Lung microvascular endothelial cell (primary cell): ENCODE measurements around the gene PTPRF. TPM values are rescaled to one million over a fixed set of nuclear protein-coding genes. Genes with fewer than 3 reads are reported as not detected.
A peak's percentile ranks its signal among the peaks of the same experiment; 100 is the strongest.

Source experiments
- DNase-seq, 2 donors: peaks; one replicate each; pipeline versions ENCODE4 v3.0.0 to v3.0.0-alpha.2; 2010; ENCODE audit warnings: low read depth in 2 of 2
- total RNA-seq: library from RNA; depleted of rRNA; stranded (reverse); fragments of >200 nt; gene quantifications from 2 replicates; pipeline ENCODE4 v1.2.1, GENCODE V29; 2014

PTPRF gene
- total RNA-seq, 1 donor from 2014 or later = 68.8 TPM

- no peak for DNase-seq
These were observed 128.8 kb downstream of the PTPRF start for GRCh38 chr1:43659212-43660166.

- DNase-seq = no peak
These were observed 129.7 kb downstream of the PTPRF start for GRCh38 chr1:43660355-43660754.

GRCh38 chr1:43664369-43664768 lies 133.7 kb downstream of the PTPRF start:
- no peak for DNase-seq

DNA sequence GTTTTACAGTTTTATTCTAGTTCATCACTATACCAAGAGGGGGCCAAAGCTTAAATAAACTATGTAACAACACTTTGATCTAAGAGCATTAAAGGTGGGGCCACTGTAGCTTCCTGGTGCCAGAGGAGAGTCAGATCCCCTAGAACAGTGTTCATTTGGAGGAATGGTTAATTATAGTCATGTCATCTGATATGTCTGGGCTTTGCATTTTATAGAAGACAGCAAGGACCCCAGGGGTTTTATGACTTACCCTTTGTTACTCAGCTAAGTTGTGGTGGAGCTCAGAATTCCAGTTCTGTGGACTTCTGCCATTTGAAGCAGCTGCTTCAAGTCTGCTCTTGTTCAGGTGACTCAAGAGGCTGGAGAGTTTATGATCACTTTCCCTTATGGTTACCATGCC lies 135.9 kb downstream of the PTPRF start:
- DNase-seq = no peak

- DNase-seq = peak in 1 of 2 donors; percentile 29
These were observed 138.3 kb downstream of the PTPRF start for GRCh38 chr1:43668956-43669355.

- no peak for DNase-seq
These were observed 139.2 kb downstream of the PTPRF start for GRCh38 chr1:43669878-43670277.

GRCh38 chr1:43671193-43671592 lies 140.5 kb downstream of the PTPRF start:
- no peak for DNase-seq

DNA sequence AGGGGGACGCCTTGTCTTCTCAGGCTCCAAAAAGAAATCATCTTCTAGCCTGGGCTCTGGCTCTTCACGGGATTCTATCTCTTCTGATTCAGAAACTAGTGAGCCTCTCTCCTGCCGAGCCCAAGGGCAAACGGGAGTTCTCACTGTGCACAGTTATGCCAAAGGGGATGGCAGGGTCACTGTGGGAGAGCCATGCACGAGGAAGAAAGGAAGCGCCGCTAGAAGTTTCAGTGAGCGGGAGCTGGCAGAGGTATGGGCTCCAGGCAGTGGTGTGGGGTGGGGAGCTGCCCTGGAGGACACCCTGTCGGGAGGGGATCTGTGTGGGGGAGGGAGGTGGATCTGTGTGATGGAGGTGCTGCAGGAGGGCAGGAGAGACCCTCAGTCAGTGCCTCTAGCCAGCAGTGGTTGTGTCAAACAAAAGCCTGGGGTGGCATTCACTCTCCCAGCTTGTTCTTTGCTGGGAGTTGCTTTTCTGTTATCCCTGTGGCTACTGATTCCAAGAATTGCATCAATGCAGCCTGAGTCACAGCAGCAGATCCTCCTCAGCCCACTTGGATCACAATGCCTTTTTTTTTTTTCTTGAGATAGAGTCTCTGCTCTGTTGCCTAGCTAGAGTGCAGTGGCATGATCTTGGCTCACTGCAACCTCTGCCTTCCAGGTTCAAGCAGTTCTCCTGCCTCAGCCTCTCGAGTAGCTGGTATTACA lies 141.1 kb downstream of the PTPRF start:
- DNase-seq = peak in 1 of 2 donors; percentile 26

GRCh38 chr1:43673261-43673660 lies 142.6 kb downstream of the PTPRF start:
- DNase-seq = peak in 1 of 2 donors; percentile 35

Other genes with a start within 250 kb of the PTPRF start
- gene C1orf210, start 245.3 kb upstream of the PTPRF start, total RNA-seq = not detected in 2 replicates
- gene TIE1, start 229.9 kb upstream of the PTPRF start, total RNA-seq = 749 and 1,401 TPM in 2 replicates
- gene MPL, start 193.1 kb upstream of the PTPRF start, total RNA-seq = under 0.01 TPM in 1 of 2 replicates, not detected in the other
- 6.9 and 27.5 TPM in 2 replicates for gene CDC20, start 171.9 kb upstream of the PTPRF start, total RNA-seq
- 58.4 and 71.6 TPM in 2 replicates for gene ELOVL1, start 162.9 kb upstream of the PTPRF start, total RNA-seq
- gene MED8, start 141.1 kb upstream of the PTPRF start, total RNA-seq = 29.4 and 34.9 TPM in 2 replicates
- gene SZT2, start 141.0 kb upstream of the PTPRF start, total RNA-seq = 7.6 and 13.7 TPM in 2 replicates
- 80.0 and 147 TPM in 2 replicates for gene HYI, start 77.0 kb upstream of the PTPRF start, total RNA-seq
- 29.4 and 31.0 TPM in 2 replicates for gene KDM4A, start 119.3 kb downstream of the PTPRF start, total RNA-seq
- gene ST3GAL3, start 176.7 kb downstream of the PTPRF start, total RNA-seq = 7.2 and 9.9 TPM in 2 replicates